Measurements from ENCODE around the gene SEC22C. TPM values are rescaled to one million over a fixed set of nuclear protein-coding genes. Genes with fewer than 3 reads are reported as not detected.

The SEC22C gene
- total and polyA plus RNA-seq, 2 donors (not counting 1 experiment from before 2014, with no cell fraction given): 19.2 to 44.8 TPM

GRCh38 chr3:42530073-42530472, 51.7 kb downstream of the SEC22C start:
- CTCF ChIA-PET: no interaction called here
- H2AFZ ChIP-seq (ENCODE audit: insufficient read depth, low read depth, low read length, poor library complexity, severe bottlenecking): no peak overlapping the region
- H3K4me3 Mint-ChIP-seq: no peak overlapping the region

GRCh38 chr3:42529468-42529867, 52.3 kb downstream of the SEC22C start:
- no peak for ATAC-seq (ENCODE audit: low read depth)
- 27% methylated on average over 2 of the region's 2 CpGs for WGBS (ENCODE audit: insufficient coverage)
- Histone ChIP-seq H3K4me1 (ENCODE audit: control insufficient read depth in 2 of 2, insufficient read depth in 2 of 2, low read length in 2 of 2) (peaks cover 9 to 15% of the 10 kb centered on the region in 2 donors), H3K4me3 (ENCODE audit: control extremely low read depth in 1 of 5, extremely low read depth in 1 of 5, insufficient read depth in 1 of 5, low read depth in 2 of 5, low read length in 4 of 5) (no peak overlapping the region), H3K9me3 (ENCODE audit: control extremely low read depth in 1 of 3, control insufficient read depth in 2 of 3, insufficient read depth in 1 of 3, low read length in 2 of 3) (no peaks in the 10 kb centered on the region), H3K36me3 (replicated peaks in 1 of 2; ENCODE audit: control extremely low read depth in 1 of 2, control insufficient read depth in 1 of 2, extremely low read depth in 1 of 2, insufficient read depth in 2 of 2, low read length in 1 of 2) (no peaks in the 10 kb centered on the region), H3K4me2 (replicated peaks; ENCODE audit: low read depth, low read length, poor library complexity, severe bottlenecking) (peak overlapping the region; percentile 37), H4K20me1 (ENCODE audit: control insufficient read depth, insufficient read depth, low read length, poor library complexity, severe bottlenecking) (no peaks in the 10 kb centered on the region), H3K27ac (ENCODE audit: low read length in 2 of 2) (no peak overlapping the region), H3K79me2 (ENCODE audit: control insufficient read depth, insufficient read depth, low read length) (no peaks in the 10 kb centered on the region), H3K27me3 (replicated peaks in 1 of 4; ENCODE audit: control extremely low read depth in 1 of 4, control insufficient read depth in 3 of 4, insufficient read depth in 4 of 4, low read length in 3 of 4) (peaks cover 0 to 4% (median 0%) of the 10 kb centered on the region in 4 experiments), H3K9ac (ENCODE audit: low read length) (no peak overlapping the region), H2AFZ (ENCODE audit: insufficient read depth, low read depth, low read length, poor library complexity, severe bottlenecking) (no peak overlapping the region)
- Mint-ChIP-seq H3K4me3 (no peak overlapping the region), H3K9me3 (ENCODE audit: insufficient read depth) (no peaks in the 10 kb centered on the region), H3K27ac (no peak overlapping the region), H3K4me1 (peaks cover 14% of the 10 kb centered on the region), H3K27me3 (no peaks in the 10 kb centered on the region)
- ChIA-PET CTCF (interaction anchor here (0.7 to 1.0 kb wide), 3 partner anchors 10 to 19 kb away, joined by 3 to 4 read pairs (median 3); no protein-coding TSS in a partner anchor), POLR2A (no interaction called here)
- DNase-seq: no peak
- TF ChIP-seq, protein P1, sequence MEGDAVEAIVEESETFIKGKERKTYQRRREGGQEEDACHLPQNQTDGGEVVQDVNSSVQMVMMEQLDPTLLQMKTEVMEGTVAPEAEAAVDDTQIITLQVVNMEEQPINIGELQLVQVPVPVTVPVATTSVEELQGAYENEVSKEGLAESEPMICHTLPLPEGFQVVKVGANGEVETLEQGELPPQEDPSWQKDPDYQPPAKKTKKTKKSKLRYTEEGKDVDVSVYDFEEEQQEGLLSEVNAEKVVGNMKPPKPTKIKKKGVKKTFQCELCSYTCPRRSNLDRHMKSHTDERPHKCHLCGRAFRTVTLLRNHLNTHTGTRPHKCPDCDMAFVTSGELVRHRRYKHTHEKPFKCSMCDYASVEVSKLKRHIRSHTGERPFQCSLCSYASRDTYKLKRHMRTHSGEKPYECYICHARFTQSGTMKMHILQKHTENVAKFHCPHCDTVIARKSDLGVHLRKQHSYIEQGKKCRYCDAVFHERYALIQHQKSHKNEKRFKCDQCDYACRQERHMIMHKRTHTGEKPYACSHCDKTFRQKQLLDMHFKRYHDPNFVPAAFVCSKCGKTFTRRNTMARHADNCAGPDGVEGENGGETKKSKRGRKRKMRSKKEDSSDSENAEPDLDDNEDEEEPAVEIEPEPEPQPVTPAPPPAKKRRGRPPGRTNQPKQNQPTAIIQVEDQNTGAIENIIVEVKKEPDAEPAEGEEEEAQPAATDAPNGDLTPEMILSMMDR (IDR thresholded peaks at IDR 0.05): no peak
- TF ChIP-seq EZH2 (IDR thresholded peaks at IDR 0.05; ENCODE audit: borderline replicate concordance, insufficient read depth, low read depth, low read length, poor library complexity, severe bottlenecking): no peak
- intact Hi-C loops (cut with micrococcal nuclease): no loop called here

More at GRCh38 chr3:42530073-42530472, 51.7 kb downstream of the SEC22C start:
- Histone ChIP-seq H3K9ac (ENCODE audit: low read length) (no peak overlapping the region), H3K79me2 (ENCODE audit: control insufficient read depth, insufficient read depth, low read length) (no peaks in the 10 kb centered on the region), H4K20me1 (ENCODE audit: control insufficient read depth, insufficient read depth, low read length, poor library complexity, severe bottlenecking) (no peaks in the 10 kb centered on the region), H3K27ac (ENCODE audit: low read length in 2 of 2) (no peak overlapping the region), H3K4me1 (ENCODE audit: control insufficient read depth in 2 of 2, insufficient read depth in 2 of 2, low read length in 2 of 2) (peaks cover 9 to 15% of the 10 kb centered on the region in 2 donors), H3K9me3 (ENCODE audit: control extremely low read depth in 1 of 3, control insufficient read depth in 2 of 3, insufficient read depth in 1 of 3, low read length in 2 of 3) (no peaks in the 10 kb centered on the region), H3K36me3 (replicated peaks in 1 of 2; ENCODE audit: control extremely low read depth in 1 of 2, control insufficient read depth in 1 of 2, extremely low read depth in 1 of 2, insufficient read depth in 2 of 2, low read length in 1 of 2) (no peaks in the 10 kb centered on the region), H3K4me2 (replicated peaks; ENCODE audit: low read depth, low read length, poor library complexity, severe bottlenecking) (peak overlapping the region; percentile 37), H3K27me3 (replicated peaks in 1 of 4; ENCODE audit: control extremely low read depth in 1 of 4, control insufficient read depth in 3 of 4, insufficient read depth in 4 of 4, low read length in 3 of 4) (peaks cover 0 to 4% (median 0%) of the 10 kb centered on the region in 4 experiments), H3K4me3 (ENCODE audit: control extremely low read depth in 1 of 5, extremely low read depth in 1 of 5, insufficient read depth in 1 of 5, low read depth in 2 of 5, low read length in 4 of 5) (no peak overlapping the region)
- no peak for ATAC-seq (ENCODE audit: low read depth)
- no peaks in the 10 kb centered on the region for H3K27me3 Mint-ChIP-seq
- no peak for DNase-seq
- no peaks in the 10 kb centered on the region for H3K9me3 Mint-ChIP-seq (ENCODE audit: insufficient read depth)
- H3K27ac Mint-ChIP-seq: no peak overlapping the region
- TF ChIP-seq, protein P1 (IDR thresholded peaks at IDR 0.05): no peak
- no peak for TF ChIP-seq EZH2 (IDR thresholded peaks at IDR 0.05; ENCODE audit: borderline replicate concordance, insufficient read depth, low read depth, low read length, poor library complexity, severe bottlenecking)
- intact Hi-C loops (cut with micrococcal nuclease): no loop called here
- peaks cover 14% of the 10 kb centered on the region for H3K4me1 Mint-ChIP-seq
- POLR2A ChIA-PET: no interaction called here

Measured in B cell (primary cell).